Activated T-helper 17 cell treated with anti-CD3 and anti-CD28 coated beads, Interleukin-2, amount 50 U/mL, for 72 hours (primary cell): ENCODE results near the gene ZBED4. TPM values are rescaled to one million over a fixed set of nuclear protein-coding genes. Genes with fewer than 3 reads are reported as not detected.

Experiments
- ATAC-seq: fragments of 150-1000 bp; cut with Tn5 transposase; replicated peaks from 2 replicates; pipeline ENCODE4 v1.10.0; 2021; ENCODE audit warnings: mild to moderate bottlenecking, moderate library complexity
- H3K27ac Mint-ChIP-seq: one replicate; pipeline ENCODE4 v1.8.0; 2022; ENCODE audit warnings: mixed read lengths
- H3K27me3 Mint-ChIP-seq: one replicate; pipeline ENCODE4 v1.8.0; 2022; ENCODE audit warnings: mixed read lengths
- H3K36me3 Mint-ChIP-seq: one replicate; pipeline ENCODE4 v1.8.0; 2022; ENCODE audit warnings: low read depth, mild to moderate bottlenecking, mixed read lengths
- H3K4me1 Mint-ChIP-seq: one replicate; pipeline ENCODE4 v1.8.0; 2022; ENCODE audit warnings: mixed read lengths
- H3K4me3 Mint-ChIP-seq: one replicate; pipeline ENCODE4 v1.8.0; 2022; ENCODE audit warnings: mild to moderate bottlenecking, mixed read lengths
- H3K9me3 Mint-ChIP-seq: one replicate; pipeline ENCODE4 v1.8.0; 2022; ENCODE audit warnings: mixed read lengths
- total RNA-seq, 2 donors: library from RNA; stranded (reverse); gene quantifications; one replicate each; pipeline ENCODE4 v1.2.3, GENCODE V29; 2022

The ZBED4 gene
- total RNA-seq, 2 donors from 2014 or later, result 27.1 to 28.5 TPM

GRCh38 chr22:49918911-49919881 is 65.6 kb downstream of the ZBED4 start:
- no peaks in the 10 kb centered on the region for H3K9me3 Mint-ChIP-seq
- peak overlapping the region; percentile 28 for H3K27ac Mint-ChIP-seq

DNA sequence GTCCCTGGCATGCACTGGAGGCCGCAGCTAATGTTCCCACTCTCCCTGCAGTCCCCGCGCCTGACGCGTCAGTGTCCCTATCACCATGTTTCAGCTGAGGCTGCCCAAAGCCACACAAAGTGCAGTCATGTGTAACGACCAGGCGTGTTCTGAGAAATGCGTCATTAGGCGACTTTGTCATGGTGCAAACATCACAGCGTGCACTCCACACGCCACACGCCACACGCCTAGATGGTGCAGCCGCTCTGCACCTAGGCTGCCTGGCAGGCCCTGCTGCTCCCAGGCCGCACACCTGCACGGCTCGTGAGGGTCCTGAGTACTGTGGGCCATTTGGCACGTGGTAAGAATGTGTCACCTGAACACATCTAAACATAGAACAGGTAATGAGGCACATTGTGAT is 67.2 kb downstream of the ZBED4 start:
- no peaks in the 10 kb centered on the region for H3K9me3 Mint-ChIP-seq
- peaks cover 14% of the 10 kb centered on the region for H3K36me3 Mint-ChIP-seq
- H3K4me1 Mint-ChIP-seq, result peaks cover 11% of the 10 kb centered on the region
- H3K27me3 Mint-ChIP-seq, result no peaks in the 10 kb centered on the region
- no peak for ATAC-seq
- H3K4me3 Mint-ChIP-seq, result no peak overlapping the region
- no peak overlapping the region for H3K27ac Mint-ChIP-seq

More at GRCh38 chr22:49918911-49919881, 65.6 kb downstream of the ZBED4 start:
- H3K4me1 Mint-ChIP-seq, result peaks cover 5% of the 10 kb centered on the region
- no peaks in the 10 kb centered on the region for H3K27me3 Mint-ChIP-seq
- peaks cover 5% of the 10 kb centered on the region for H3K36me3 Mint-ChIP-seq
- H3K4me3 Mint-ChIP-seq, result peak overlapping the region; percentile 57
- no peak for ATAC-seq

DNA sequence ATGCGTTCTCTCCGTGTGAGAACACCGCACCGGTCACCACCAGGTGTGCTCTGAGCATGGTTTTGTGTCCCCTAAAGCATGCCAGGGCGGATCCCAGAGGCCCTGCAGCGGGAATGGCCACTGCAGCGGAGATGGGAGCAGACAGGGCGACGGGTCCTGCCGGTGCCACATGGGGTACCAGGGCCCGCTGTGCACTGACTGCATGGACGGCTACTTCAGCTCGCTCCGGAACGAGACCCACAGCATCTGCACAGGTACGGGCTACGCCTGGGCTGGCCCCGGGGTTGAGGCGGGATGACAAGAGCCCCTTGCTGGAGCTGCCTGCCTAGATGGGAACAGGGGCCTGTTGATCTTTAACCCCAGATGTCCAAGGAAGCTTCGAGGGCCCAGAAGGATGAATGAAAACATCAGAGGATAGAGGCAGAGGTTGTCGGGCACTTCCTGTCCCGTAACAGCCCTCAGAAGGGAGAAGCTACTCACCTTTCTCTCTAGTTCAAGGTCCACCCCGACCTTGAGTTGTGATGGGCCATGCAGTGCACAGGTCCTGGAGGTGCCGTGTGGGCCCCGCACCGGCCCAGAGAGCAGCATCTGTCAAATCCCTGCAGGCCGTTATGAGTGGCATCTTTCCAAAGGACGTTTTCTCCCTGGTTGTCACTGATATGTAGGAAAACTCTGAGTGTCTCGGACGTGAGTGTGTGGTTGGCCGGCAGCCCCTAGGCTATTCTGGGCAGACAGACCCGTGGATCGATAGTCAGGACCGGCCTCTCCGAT is 68.0 kb downstream of the ZBED4 start:
- ATAC-seq, result no peak
- peaks cover 16% of the 10 kb centered on the region for H3K4me1 Mint-ChIP-seq
- peaks cover 14% of the 10 kb centered on the region for H3K36me3 Mint-ChIP-seq
- H3K4me3 Mint-ChIP-seq, result no peak overlapping the region
- H3K9me3 Mint-ChIP-seq, result no peaks in the 10 kb centered on the region
- no peaks in the 10 kb centered on the region for H3K27me3 Mint-ChIP-seq
- no peak overlapping the region for H3K27ac Mint-ChIP-seq

DNA sequence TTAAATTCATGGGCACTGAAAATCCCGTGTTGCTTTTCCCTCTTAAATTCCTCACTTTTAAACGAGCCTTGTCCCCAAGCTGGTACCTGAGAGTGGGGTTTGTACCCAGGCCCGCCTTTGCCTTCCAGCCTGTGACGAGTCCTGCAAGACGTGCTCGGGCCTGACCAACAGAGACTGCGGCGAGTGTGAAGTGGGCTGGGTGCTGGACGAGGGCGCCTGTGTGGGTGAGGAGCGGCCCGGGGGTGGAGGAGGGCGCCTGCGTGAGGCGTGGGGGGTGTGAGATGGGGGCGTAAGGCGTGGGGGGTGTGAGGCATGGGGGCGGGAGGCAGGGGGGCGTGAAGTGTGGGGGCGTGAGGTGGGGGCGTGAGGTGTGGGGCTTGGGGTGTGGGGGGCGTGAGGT is 68.8 kb downstream of the ZBED4 start:
- ATAC-seq, result no peak
- Mint-ChIP-seq H3K27me3 (no peaks in the 10 kb centered on the region), H3K4me1 (peaks cover 16% of the 10 kb centered on the region), H3K36me3 (peaks cover 20% of the 10 kb centered on the region), H3K4me3 (no peak overlapping the region), H3K9me3 (no peaks in the 10 kb centered on the region), H3K27ac (no peak overlapping the region)

DNA sequence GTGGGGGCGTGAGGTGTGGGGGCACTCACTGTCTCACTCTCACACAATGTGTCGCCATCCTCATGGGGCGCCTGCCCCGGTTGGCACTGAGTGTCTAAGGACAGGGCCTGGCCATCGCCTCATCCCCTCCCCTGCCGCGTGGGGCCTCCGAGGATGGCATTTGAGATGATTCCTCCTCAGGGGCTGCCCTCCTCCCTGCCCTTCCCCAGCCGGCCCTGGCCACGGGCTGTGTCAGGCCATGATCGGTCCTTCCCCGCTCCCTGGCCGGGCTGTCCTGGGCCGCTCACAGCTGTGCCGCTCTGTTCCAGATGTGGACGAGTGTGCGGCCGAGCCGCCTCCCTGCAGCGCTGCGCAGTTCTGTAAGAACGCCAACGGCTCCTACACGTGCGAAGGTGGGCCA is 69.3 kb downstream of the ZBED4 start:
- no peak for ATAC-seq
- peak overlapping the region; percentile 36 for H3K27ac Mint-ChIP-seq

DNA sequence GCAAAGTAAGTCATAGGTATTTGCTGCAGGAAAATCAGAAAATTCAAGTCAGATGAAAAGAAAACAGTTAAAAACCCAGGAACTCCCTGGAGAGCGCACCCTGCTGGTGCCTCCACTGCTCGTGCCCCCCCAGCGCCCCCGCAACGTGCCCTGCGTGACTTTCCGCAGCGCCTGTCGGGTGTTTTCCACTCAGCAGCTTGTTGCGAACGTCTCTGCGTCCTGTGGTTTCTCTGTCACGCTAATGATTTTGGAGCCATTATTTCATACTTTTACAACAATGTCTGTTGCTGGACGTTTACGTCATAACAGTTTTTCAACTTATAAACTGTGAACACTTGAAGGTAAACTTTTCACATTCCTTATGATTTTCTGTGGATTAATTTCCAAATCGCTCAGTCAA is 69.8 kb downstream of the ZBED4 start:
- H3K27ac Mint-ChIP-seq, result peak overlapping the region; percentile 36
- no peaks in the 10 kb centered on the region for H3K27me3 Mint-ChIP-seq
- no peak for ATAC-seq
- peaks cover 21% of the 10 kb centered on the region for H3K36me3 Mint-ChIP-seq
- H3K4me1 Mint-ChIP-seq, result peaks cover 16% of the 10 kb centered on the region
- H3K9me3 Mint-ChIP-seq, result no peaks in the 10 kb centered on the region
- peak overlapping the region; percentile 85 for H3K4me3 Mint-ChIP-seq

More for the DNA sequence above, 69.3 kb downstream of the ZBED4 start:
- Mint-ChIP-seq H3K4me3 (peak overlapping the region; percentile 85), H3K36me3 (peaks cover 21% of the 10 kb centered on the region), H3K4me1 (peaks cover 16% of the 10 kb centered on the region), H3K27me3 (no peaks in the 10 kb centered on the region), H3K9me3 (no peaks in the 10 kb centered on the region)

GRCh38 chr22:49924113-49924833 is 70.6 kb downstream of the ZBED4 start:
- peaks cover 21% of the 10 kb centered on the region for H3K36me3 Mint-ChIP-seq
- H3K27me3 Mint-ChIP-seq, result no peaks in the 10 kb centered on the region
- H3K4me1 Mint-ChIP-seq, result peaks cover 16% of the 10 kb centered on the region
- H3K9me3 Mint-ChIP-seq, result no peaks in the 10 kb centered on the region
- no peak for ATAC-seq
- H3K4me3 Mint-ChIP-seq, result peak overlapping the region; percentile 85
- H3K27ac Mint-ChIP-seq, result peak overlapping the region; percentile 90

GRCh38 chr22:49925525-49926128 is 72.0 kb downstream of the ZBED4 start:
- no peaks in the 10 kb centered on the region for H3K9me3 Mint-ChIP-seq
- ATAC-seq, result peak; percentile 78
- no peaks in the 10 kb centered on the region for H3K27me3 Mint-ChIP-seq
- peak overlapping the region; percentile 90 for H3K27ac Mint-ChIP-seq
- peaks cover 11% of the 10 kb centered on the region for H3K4me1 Mint-ChIP-seq
- peak overlapping the region; percentile 85 for H3K4me3 Mint-ChIP-seq
- peaks cover 21% of the 10 kb centered on the region for H3K36me3 Mint-ChIP-seq

DNA sequence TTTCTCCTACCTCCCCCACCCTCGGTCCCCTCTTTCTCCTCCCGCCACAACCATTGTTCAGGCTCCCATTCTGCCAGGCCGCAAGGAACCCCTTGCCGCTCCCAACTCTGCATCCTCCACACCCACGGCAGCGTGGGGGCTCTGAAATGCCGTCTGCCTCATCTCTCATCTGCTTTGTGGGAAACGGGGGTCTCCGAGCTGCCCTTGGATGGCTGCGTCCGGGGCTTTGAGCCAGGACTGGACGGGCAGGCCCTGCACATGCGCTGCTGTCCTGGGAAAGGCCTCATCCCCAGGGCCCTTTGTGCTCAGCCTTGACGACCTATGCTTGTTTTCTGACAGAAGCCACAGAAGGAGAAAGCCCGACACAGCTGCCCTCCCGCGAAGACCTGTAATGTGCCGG is 73.3 kb downstream of the ZBED4 start:
- Mint-ChIP-seq H3K9me3 (no peaks in the 10 kb centered on the region), H3K27ac (peak overlapping the region; percentile 71), H3K4me3 (peak overlapping the region; percentile 34), H3K27me3 (no peaks in the 10 kb centered on the region), H3K4me1 (peaks cover 18% of the 10 kb centered on the region), H3K36me3 (peaks cover 21% of the 10 kb centered on the region)
- no peak for ATAC-seq

GRCh38 chr22:49927483-49928184 is 74.0 kb downstream of the ZBED4 start:
- peak overlapping the region; percentile 71 for H3K27ac Mint-ChIP-seq
- peaks cover 21% of the 10 kb centered on the region for H3K36me3 Mint-ChIP-seq
- H3K9me3 Mint-ChIP-seq, result no peaks in the 10 kb centered on the region
- ATAC-seq, result no peak
- H3K27me3 Mint-ChIP-seq, result no peaks in the 10 kb centered on the region
- H3K4me1 Mint-ChIP-seq, result peaks cover 18% of the 10 kb centered on the region
- H3K4me3 Mint-ChIP-seq, result peak overlapping the region; percentile 34

GRCh38 chr22:49928185-49928495 is 74.5 kb downstream of the ZBED4 start:
- no peak for ATAC-seq
- Mint-ChIP-seq H3K27ac (no peak overlapping the region), H3K4me1 (peaks cover 21% of the 10 kb centered on the region), H3K36me3 (peaks cover 20% of the 10 kb centered on the region), H3K9me3 (no peaks in the 10 kb centered on the region), H3K4me3 (no peak overlapping the region), H3K27me3 (no peaks in the 10 kb centered on the region)

DNA sequence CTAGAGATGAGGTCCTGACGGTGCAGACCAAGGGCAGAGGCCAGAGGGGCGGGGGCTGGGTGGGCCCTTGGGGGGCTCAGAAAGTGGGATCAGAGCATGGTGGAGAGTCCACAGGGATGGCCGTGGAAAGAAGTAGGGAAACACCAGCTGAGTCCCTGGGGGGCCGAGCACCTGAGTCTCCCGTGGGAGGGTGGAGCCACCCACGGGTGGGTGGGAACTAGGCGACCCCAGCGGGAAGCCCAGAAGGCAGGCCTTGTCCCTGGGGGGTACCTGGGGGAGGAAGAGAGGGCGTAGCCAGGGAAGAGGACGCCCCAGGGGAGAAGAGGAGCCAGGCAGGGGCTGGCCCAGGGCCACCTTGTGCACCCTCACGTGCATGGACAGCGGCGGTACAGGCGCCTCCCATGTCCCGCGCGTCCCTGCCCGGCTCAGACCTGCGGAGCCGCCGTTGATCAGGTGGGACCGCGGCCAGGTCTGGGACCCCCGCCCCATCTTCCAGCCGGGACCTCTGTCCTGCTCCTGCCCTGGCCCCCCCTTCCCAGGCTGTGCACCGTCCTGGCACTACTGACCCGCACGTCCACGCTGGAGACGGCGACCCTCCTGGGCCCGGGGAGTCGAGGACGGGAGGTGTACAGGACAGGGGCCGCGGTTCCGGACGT is 75.0 kb downstream of the ZBED4 start:
- H3K27me3 Mint-ChIP-seq, result no peaks in the 10 kb centered on the region
- no peaks in the 10 kb centered on the region for H3K9me3 Mint-ChIP-seq
- H3K4me1 Mint-ChIP-seq, result peaks cover 24% of the 10 kb centered on the region
- ATAC-seq, result no peak
- no peak overlapping the region for H3K27ac Mint-ChIP-seq
- H3K36me3 Mint-ChIP-seq, result peaks cover 16% of the 10 kb centered on the region
- no peak overlapping the region for H3K4me3 Mint-ChIP-seq
